HepG2 (cell line): ENCODE data around the gene MAVS. TPM values are rescaled to one million over a fixed set of nuclear protein-coding genes. Genes with fewer than 3 reads are reported as not detected.

Experiments used
- ARID3A ChIP-seq: IDR thresholded peaks from 2 replicates; pipeline ENCODE4 v1.6.1; 2012; ENCODE audit warnings: low read depth, low read length, improper control_type of control experiment
- CREM ChIP-seq, 2 experiments: sonication (generic) in 1 of 2; formaldehyde crosslinking in 1 of 2; IDR thresholded peaks; 2 replicates each; pipeline versions ENCODE4 v1.4.0 to v1.6.1; 2016 to 2020; ENCODE audit warnings: antibody characterized with exemption in 1 of 2, mild to moderate bottlenecking in 1 of 2, missing genetic modification reagents in 1 of 2
- DMTF1 ChIP-seq: sonication (generic); formaldehyde crosslinking; IDR thresholded peaks from 2 replicates; pipeline ENCODE4 v1.4.0; 2020; ENCODE audit warnings: mild to moderate bottlenecking, missing genetic modification reagents
- NFATC3 ChIP-seq: sonication (generic); formaldehyde crosslinking; IDR thresholded peaks from 2 replicates; pipeline ENCODE4 v1.5.1; 2020; ENCODE audit warnings: mild to moderate bottlenecking, missing genetic modification reagents
- NR2F2 ChIP-seq: IDR thresholded peaks from 2 replicates; pipeline ENCODE4 v1.6.1; 2012; ENCODE audit warnings: low read depth, inconsistent platforms, borderline replicate concordance
- SRSF1 ChIP-seq: fragments of 200-400 bp; formaldehyde crosslinking; optimal IDR thresholded peaks from 2 replicates; pipeline ENCODE3; 2017; ENCODE audit warnings: mild to moderate bottlenecking, low read depth, low read length, moderate library complexity
- TBX2 ChIP-seq: sonication (generic); formaldehyde crosslinking; IDR thresholded peaks from 2 replicates; pipeline ENCODE4 v1.5.0; 2020; ENCODE audit warnings: missing genetic modification reagents, mild to moderate bottlenecking, borderline replicate concordance
- TFDP2 ChIP-seq: sonication (generic); formaldehyde crosslinking; IDR thresholded peaks from 2 replicates; pipeline ENCODE4 v1.4.0; 2020; ENCODE audit warnings: missing genetic modification reagents
- TGIF2 ChIP-seq: IDR thresholded peaks from 2 replicates; pipeline ENCODE4 v1.6.1; 2016; ENCODE audit warnings: control low read depth, missing compliant biosample characterization
- TMF1 ChIP-seq: sonication (generic); formaldehyde crosslinking; IDR thresholded peaks from 2 replicates; pipeline ENCODE4 v1.8.1; 2022; ENCODE audit warnings: low read depth, missing genetic modification reagents
- ZNF143 ChIP-seq: sonication (generic); formaldehyde crosslinking; IDR thresholded peaks from 2 replicates; pipeline ENCODE4 v1.4.0; 2020; ENCODE audit warnings: missing genetic modification reagents
- ZNF34 ChIP-seq: sonication (generic); formaldehyde crosslinking; IDR thresholded peaks from 2 replicates; pipeline ENCODE4 v1.4.0; 2020; ENCODE audit warnings: mild to moderate bottlenecking, missing genetic modification reagents, borderline replicate concordance
- ZNF350 ChIP-seq: sonication (generic); formaldehyde crosslinking; IDR thresholded peaks from 2 replicates; pipeline ENCODE4 v1.4.0; 2020; ENCODE audit warnings: mild to moderate bottlenecking, low read depth, missing genetic modification reagents, borderline replicate concordance
- ZNF557 ChIP-seq: sonication (generic); formaldehyde crosslinking; IDR thresholded peaks from 2 replicates; pipeline ENCODE4 v1.4.0; 2020; ENCODE audit warnings: missing genetic modification reagents
- ZNF75D ChIP-seq: sonication (generic); formaldehyde crosslinking; IDR thresholded peaks from 2 replicates; pipeline ENCODE4 v1.8.1; 2023; ENCODE audit warnings: missing genetic modification reagents, mild to moderate bottlenecking, borderline replicate concordance
- polyA plus RNA-seq, 8 experiments: library from polyadenylated mRNA; depleted of rRNA in 3 of 8; stranded (reverse) in 7 of 8; unstranded in 1 of 8; fragments of >200 nt; fragmentation: Illumina TruSeq in 4 of 8; extraction: Trizol in 4 of 8; gene quantifications; 2 replicates each; pipeline versions ENCODE4 v1.2.1 to v1.2.3, GENCODE V29; 2011 to 2016; ENCODE audit warnings: low read depth in 4 of 8, missing spikeins in 1 of 8, mixed read lengths in 1 of 8; ENCODE audit not compliant: insufficient read depth in 1 of 8
- total RNA-seq, 5 experiments: library from RNA; depleted of rRNA; stranded (reverse); fragments of >200 nt; fragmentation: Illumina TruSeq; extraction: Trizol; gene quantifications; 2 replicates each; pipeline ENCODE4 v1.2.3, GENCODE V29; 2016; ENCODE audit warnings: low read depth in 1 of 5
- TF ChIP-seq, protein P1 (sequence below): sonication (generic); formaldehyde crosslinking; IDR thresholded peaks from 2 replicates; pipeline ENCODE4 v1.8.0; 2022; ENCODE audit warnings: mild to moderate bottlenecking, missing genetic modification reagents, moderate library complexity
- TF ChIP-seq, protein P2 (sequence below): sonication (generic); formaldehyde crosslinking; conservative IDR thresholded peaks from 2 replicates; pipeline ENCODE4 v1.4.0; 2020; ENCODE audit warnings: missing genetic modification reagents
- TF ChIP-seq, protein P3 (sequence below): sonication (generic); formaldehyde crosslinking; conservative IDR thresholded peaks from 2 replicates; pipeline ENCODE4 v1.4.0; 2020; ENCODE audit warnings: missing genetic modification reagents

MAVS gene
- total and polyA plus RNA-seq, 2 of the 13 experiments (the other 11 are each of a cell fraction or from before 2014, with no cell fraction given) = 27.3 to 36.6 TPM

- TF ChIP-seq ARID3A (no peak; the same call in 1 of the 2 replicates), NR2F2 (peak; percentile 57; the same call in 1 of the 2 replicates), ZNF557 (CRISPR knock-in tag) (no peak), ZNF350 (CRISPR knock-in tag) (peak; percentile 99), TFDP2 (CRISPR knock-in tag) (peak; percentile 82), ZNF143 (CRISPR knock-in tag) (no peak), ZNF75D (CRISPR knock-in tag) (no peak), CREM (IDR thresholded peaks at IDR 0.05) (peak; percentile 83), CREM (CRISPR knock-in tag; IDR thresholded peaks at IDR 0.05) (no peak), TMF1 (peak; percentile 91), TBX2 (CRISPR knock-in tag) (peak; percentile 90), NFATC3 (no peak), DMTF1 (no peak), SRSF1 (peak; percentile 93), TGIF2 (CRISPR knock-in tag) (peak; percentile 70; the same call in 1 of the 2 replicates), ZNF34 (CRISPR knock-in tag) (peak; percentile 95; the same call in 1 of the 2 replicates)
- TF ChIP-seq, protein P1, sequence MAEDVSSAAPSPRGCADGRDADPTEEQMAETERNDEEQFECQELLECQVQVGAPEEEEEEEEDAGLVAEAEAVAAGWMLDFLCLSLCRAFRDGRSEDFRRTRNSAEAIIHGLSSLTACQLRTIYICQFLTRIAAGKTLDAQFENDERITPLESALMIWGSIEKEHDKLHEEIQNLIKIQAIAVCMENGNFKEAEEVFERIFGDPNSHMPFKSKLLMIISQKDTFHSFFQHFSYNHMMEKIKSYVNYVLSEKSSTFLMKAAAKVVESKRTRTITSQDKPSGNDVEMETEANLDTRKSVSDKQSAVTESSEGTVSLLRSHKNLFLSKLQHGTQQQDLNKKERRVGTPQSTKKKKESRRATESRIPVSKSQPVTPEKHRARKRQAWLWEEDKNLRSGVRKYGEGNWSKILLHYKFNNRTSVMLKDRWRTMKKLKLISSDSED (CRISPR knock-in tag) = no peak
- TF ChIP-seq, protein P2, sequence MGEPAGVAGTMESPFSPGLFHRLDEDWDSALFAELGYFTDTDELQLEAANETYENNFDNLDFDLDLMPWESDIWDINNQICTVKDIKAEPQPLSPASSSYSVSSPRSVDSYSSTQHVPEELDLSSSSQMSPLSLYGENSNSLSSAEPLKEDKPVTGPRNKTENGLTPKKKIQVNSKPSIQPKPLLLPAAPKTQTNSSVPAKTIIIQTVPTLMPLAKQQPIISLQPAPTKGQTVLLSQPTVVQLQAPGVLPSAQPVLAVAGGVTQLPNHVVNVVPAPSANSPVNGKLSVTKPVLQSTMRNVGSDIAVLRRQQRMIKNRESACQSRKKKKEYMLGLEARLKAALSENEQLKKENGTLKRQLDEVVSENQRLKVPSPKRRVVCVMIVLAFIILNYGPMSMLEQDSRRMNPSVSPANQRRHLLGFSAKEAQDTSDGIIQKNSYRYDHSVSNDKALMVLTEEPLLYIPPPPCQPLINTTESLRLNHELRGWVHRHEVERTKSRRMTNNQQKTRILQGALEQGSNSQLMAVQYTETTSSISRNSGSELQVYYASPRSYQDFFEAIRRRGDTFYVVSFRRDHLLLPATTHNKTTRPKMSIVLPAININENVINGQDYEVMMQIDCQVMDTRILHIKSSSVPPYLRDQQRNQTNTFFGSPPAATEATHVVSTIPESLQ (CRISPR knock-in tag) = peak; percentile 37; the same call in 1 of the 2 replicates
- TF ChIP-seq, protein P3, sequence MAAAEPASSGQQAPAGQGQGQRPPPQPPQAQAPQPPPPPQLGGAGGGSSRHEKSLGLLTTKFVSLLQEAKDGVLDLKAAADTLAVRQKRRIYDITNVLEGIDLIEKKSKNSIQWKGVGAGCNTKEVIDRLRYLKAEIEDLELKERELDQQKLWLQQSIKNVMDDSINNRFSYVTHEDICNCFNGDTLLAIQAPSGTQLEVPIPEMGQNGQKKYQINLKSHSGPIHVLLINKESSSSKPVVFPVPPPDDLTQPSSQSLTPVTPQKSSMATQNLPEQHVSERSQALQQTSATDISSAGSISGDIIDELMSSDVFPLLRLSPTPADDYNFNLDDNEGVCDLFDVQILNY (CRISPR knock-in tag) = peak; percentile 84
These were observed 42.2 kb downstream of the MAVS start, which contains the start of gene PANK2 (continued) for GRCh38 chr20:3888622-3889488.
